Endothelial cell of umbilical vein (primary cell): ENCODE measurements around the gene EHBP1L1. TPM values are rescaled to one million over a fixed set of nuclear protein-coding genes. Genes with fewer than 3 reads are reported as not detected.

Experiments used
- BruUV-seq: library from RNA; stranded (reverse); fragments of 400-500 nt; replicated peaks from 2 replicates; lab custom pipeline; 2021; lab: Mats Ljungman, UMichigan
- CTCF ChIA-PET: fragments of 300-600, 350-600 bp; sonication (Branson Sonifier 250); formaldehyde crosslinking; loops from one replicate; lab custom pipeline; 2021; ENCODE audit warnings: antibody characterized with exemption, inconsistent platforms; lab: Charles Lee
- POLR2A ChIA-PET: fragments of 300-600, 350-600 bp; sonication (Branson Sonifier 250); formaldehyde crosslinking; loops from one replicate; lab custom pipeline; 2021; ENCODE audit warnings: antibody characterized with exemption, inconsistent platforms; lab: Charles Lee
- DNase-seq: peaks from one replicate; pipeline ENCODE4 v3.0.0-alpha.2; 2011; ENCODE audit warnings: low read depth, low spot score
- FAIRE-seq: peaks from 2 replicates; lab custom pipeline; 2011; peaks lifted over from hg19 to GRCh38; lab: Jason Lieb, UNC
- H2AFZ ChIP-seq: 2 replicates; pipeline ENCODE4 v1.6.0; 2012; ENCODE audit warnings: low read depth, low read length, control low read depth, inconsistent platforms
- H3K27ac ChIP-seq: 2 replicates; pipeline ENCODE4 v1.5.1; 2011; ENCODE audit warnings: low read depth, mild to moderate bottlenecking, control low read depth, low read length, moderate library complexity; ENCODE audit not compliant: insufficient read depth
- H3K27me3 ChIP-seq, 2 experiments: 2 replicates each; pipeline versions ENCODE4 v1.6.0 to v1.6.1; 2011; ENCODE audit warnings: low read length in 2 of 2, mixed read lengths in 1 of 2; ENCODE audit not compliant: control insufficient read depth in 2 of 2, insufficient read depth in 2 of 2
- H3K36me3 ChIP-seq, 2 experiments: 2 replicates in 1 of 2; 3 replicates in 1 of 2; pipeline ENCODE4 v1.5.1; 2011; ENCODE audit warnings: low read length in 2 of 2, mild to moderate bottlenecking in 1 of 2, moderate library complexity in 1 of 2; ENCODE audit not compliant: control insufficient read depth in 2 of 2, insufficient read depth in 2 of 2; ENCODE audit errors: extremely low read depth in 1 of 2
- H3K4me1 ChIP-seq: 3 replicates; pipeline ENCODE4 v1.5.1; 2011; ENCODE audit warnings: mild to moderate bottlenecking, low read length; ENCODE audit not compliant: control insufficient read depth, insufficient read depth; ENCODE audit errors: extremely low read depth
- H3K4me2 ChIP-seq: 2 replicates; pipeline ENCODE4 v1.6.1; 2011; ENCODE audit warnings: low read length, control low read depth, mixed read lengths; ENCODE audit not compliant: insufficient read depth
- H3K4me3 ChIP-seq, 3 experiments: fragments of 200-600 bp in 1 of 3; sonication (generic), shearing (Covaris generic) in 1 of 3; replicated peaks in 1 of 3; 2 replicates each; pipeline ENCODE4 v1.5.1; 2011 to 2016; ENCODE audit warnings: control low read depth in 3 of 3, low read length in 3 of 3, mild to moderate bottlenecking in 2 of 3, inconsistent platforms in 1 of 3, low read depth in 1 of 3, moderate library complexity in 1 of 3; ENCODE audit not compliant: insufficient read depth in 1 of 3
- H3K79me2 ChIP-seq: 2 replicates; pipeline ENCODE4 v1.6.0; 2012; ENCODE audit warnings: low read length, inconsistent platforms; ENCODE audit not compliant: control insufficient read depth, insufficient read depth
- H3K9ac ChIP-seq: replicated peaks from 2 replicates; pipeline ENCODE3; 2011; ENCODE audit warnings: low read length, control low read depth; ENCODE audit not compliant: insufficient read depth; ENCODE audit errors: extremely low read depth
- H3K9me1 ChIP-seq: replicated peaks from 3 replicates; pipeline ENCODE4 v1.6.0; 2011; ENCODE audit warnings: mild to moderate bottlenecking, low read length; ENCODE audit not compliant: control insufficient read depth, insufficient read depth; ENCODE audit errors: extremely low read depth
- H3K9me3 ChIP-seq: replicated peaks from 2 replicates; pipeline ENCODE4 v1.5.1; 2012; ENCODE audit warnings: low read length, inconsistent platforms; ENCODE audit not compliant: control insufficient read depth, insufficient read depth
- H4K20me1 ChIP-seq: replicated peaks from 2 replicates; pipeline ENCODE3; 2011; ENCODE audit warnings: mild to moderate bottlenecking, low read length; ENCODE audit not compliant: control insufficient read depth, insufficient read depth; ENCODE audit errors: extremely low read depth
- CTCF ChIP-seq, 2 donors: IDR thresholded peaks; 1 replicate in 1 of 2; 2 replicates in 1 of 2; pipeline ENCODE4 v1.5.1; 2011; ENCODE audit warnings: low read length in 2 of 2, mild to moderate bottlenecking in 2 of 2, moderate library complexity in 2 of 2, control low read depth in 1 of 2, inconsistent platforms in 1 of 2, low read depth in 1 of 2; ENCODE audit not compliant: insufficient read depth in 1 of 2; ENCODE audit errors: extremely low read depth in 1 of 2
- EZH2 ChIP-seq: IDR thresholded peaks from 2 replicates; pipeline ENCODE4 v1.6.1; 2012; ENCODE audit warnings: borderline replicate concordance, low read depth, mild to moderate bottlenecking, moderate library complexity, low read length, inconsistent platforms; ENCODE audit not compliant: severe bottlenecking
- dilution Hi-C: fragments of 300-500 bp; cut with MboI; formaldehyde crosslinking; loops from one replicate; pipeline ENCODE4 v1.15.0; 2019; ENCODE audit warnings: low sequenced_read_pairs; ENCODE audit not compliant: extremely low pct_ligation_motif_present
- intact Hi-C: fragments of 100-400 bp; cut with micrococcal nuclease; formaldehyde crosslinking; loops from one replicate; pipeline ENCODE4 v1.10.0; 2022
- polyA plus RNA-seq, 4 experiments: library from polyadenylated mRNA; depleted of rRNA in 3 of 4; stranded (reverse) in 3 of 4; unstranded in 1 of 4; fragments of >200 nt; gene quantifications; 2 replicates each; pipeline versions ENCODE4 v1.2.1 to v1.2.3, GENCODE V29; 2011 to 2012; ENCODE audit warnings: missing spikeins in 1 of 4
- total RNA-seq: library from RNA; stranded (reverse); gene quantifications from 2 replicates; pipeline ENCODE4 v1.2.3, GENCODE V29; 2021

EHBP1L1 gene
- total and polyA plus RNA-seq, 2 donors (not counting 3 experiments of a cell fraction or from before 2014, with no cell fraction given): 12.7 to 19.7 TPM

GRCh38 chr11:65551572-65552387 is 24.1 kb upstream of the EHBP1L1 start:
- H3K4me2 ChIP-seq: no peak overlapping the region
- FAIRE-seq: no peak
- POLR2A ChIA-PET: no interaction called here

More at GRCh38 chr11:65551572-65552387, 24.1 kb upstream of the EHBP1L1 start:
- no peaks in the 10 kb centered on the region for H3K27me3 ChIP-seq
- H2AFZ ChIP-seq: no peak overlapping the region
- CTCF ChIA-PET: interaction anchor here (0.8 to 2.4 kb wide), 8 partner anchors 9 to 42 kb away, joined by 3 to 18 read pairs (median 5); partner anchors contain the start of genes FAM89B, SCYL1 and ZNRD2
- dilution Hi-C loops: no loop called here
- peaks cover 0 to 36% of the 10 kb centered on the region in 2 experiments for H3K36me3 ChIP-seq
- BruUV-seq: no TSS peak
- H3K9me1 ChIP-seq: no peaks in the 10 kb centered on the region
- TF ChIP-seq EZH2 (no peak), CTCF (IDR thresholded peaks at IDR 0.05; ENCODE audit: extremely low read depth in 1 of 2, insufficient read depth in 1 of 2, low read depth in 1 of 2, low read length in 2 of 2) (peak; percentile 55 to 57)
- DNase-seq: peak; percentile 44
- no peaks in the 10 kb centered on the region for H4K20me1 ChIP-seq
- H3K27ac ChIP-seq: no peak overlapping the region
- intact Hi-C loops: no loop called here
- peaks cover 14% of the 10 kb centered on the region for H3K79me2 ChIP-seq
- no peaks in the 10 kb centered on the region for H3K9me3 ChIP-seq
- no peak overlapping the region for H3K9ac ChIP-seq
- H3K4me3 ChIP-seq: no peak overlapping the region
- H3K4me1 ChIP-seq: peaks cover 20% of the 10 kb centered on the region
